Pancreas (tissue), 10 donors: Measurements from ENCODE around the gene CEMIP. TPM values are rescaled to one million over a fixed set of nuclear protein-coding genes. Genes with fewer than 3 reads are reported as not detected.

Experiments used
- ATAC-seq, 4 donors: fragments of 200-7000 bp; cut with Tn5 transposase; one replicate each; pipeline versions ENCODE4 v1.8.0 to v1.9.1; 2020; ENCODE audit warnings: mild to moderate bottlenecking in 4 of 4, moderate library complexity in 4 of 4
- DNase-seq, 6 donors: peaks; one replicate each; pipeline ENCODE4 v3.0.0-alpha.2; 2020
- FAIRE-seq: peaks from 2 replicates; lab custom pipeline; 2012; peaks lifted over from hg19 to GRCh38; lab: Jason Lieb, UNC
- H3K27ac ChIP-seq, 4 donors: fragments of 200-600 bp; sonication (generic); 1 replicate in 3 of 4; 2 replicates in 1 of 4; pipeline versions ENCODE4 v1.5.0 to v1.8.0; 2020
- H3K27me3 ChIP-seq, 4 donors: fragments of 200-600 bp; one replicate each; pipeline ENCODE4 v1.8.0; 2021
- H3K36me3 ChIP-seq, 3 donors: fragments of 200-600 bp; sonication (generic) in 1 of 3; one replicate each; pipeline versions ENCODE4 v1.5.0 to v1.8.0; 2020 to 2021
- H3K4me1 ChIP-seq, 3 donors: fragments of 200-600 bp; one replicate each; pipeline ENCODE4 v1.8.0; 2021
- H3K4me3 ChIP-seq, 4 donors: fragments of 200-600 bp; sonication (generic) in 2 of 4; one replicate each; pipeline versions ENCODE4 v1.5.0 to v1.8.0; 2020 to 2021
- H3K9me3 ChIP-seq, 4 donors: fragments of 200-600 bp; one replicate each; pipeline ENCODE4 v1.8.0; 2021
- CTCF ChIP-seq, 4 donors: fragments of 200-600 bp; sonication (generic) in 3 of 4; IDR thresholded peaks; one replicate each; pipeline versions ENCODE4 v1.5.0 to v1.8.0; 2021; ENCODE audit warnings: antibody characterized with exemption in 4 of 4
- WGBS, 2 donors: extraction: QIAGEN DNeasy Blood & Tissue Kit; methylation state at CpG; one replicate each; pipeline ENCODE4 v1.1.7; 2013; 5-methylcytosine and 5-hydroxymethylcytosine counted together
- intact Hi-C, 3 donors: fragments of 100-400 bp; cut with DNase I; formaldehyde crosslinking; loops; one replicate each; pipeline versions ENCODE4 v1.11.1 to v1.14.2; 2022
- polyA plus RNA-seq, 2 donors: library from polyadenylated mRNA; stranded (reverse); fragments of 200-250 nt; gene quantifications; one replicate each; pipeline ENCODE4 v1.2.3, GENCODE V29; 2013
- total RNA-seq, 6 donors: library from RNA; stranded (reverse); fragmentation: NEBNext Ultra II Directional in 4 of 6; extraction: Animal tissue kit (Norgen Biotek cat#: 25700) in 4 of 6; gene quantifications; one replicate each; pipeline versions ENCODE4 v1.2.1 to v1.2.4, GENCODE V29; 2021 to 2023
- donor health status: healthy with polysubstance abuse.
- donor health status: DM: no; HTN: no; CAD: no; lungs with moderate emphysema.
- donor health status: DM: no; HTN: no; CAD: no.
- donor health status: control.
- donor health status: control.
- donor health status: Bipolar disorder and iron deficiency.
- donor health status: DM: yes; HTN: yes; CAD: no.
- donor health status: DM: no; HTN: no; CAD: no.
- donor health status: DM: no; HTN: no; CAD: no.
- donor health status: DM: yes; HTN: yes; CAD: no.

CEMIP gene
- total and polyA plus RNA-seq, 8 donors, result 0.07 to 0.41 (median 0.12) TPM; not detected in 1

- Histone ChIP-seq H3K27me3 (no peaks in the 10 kb centered on the region), H3K36me3 (no peaks in the 10 kb centered on the region), H3K4me1 (no peaks in the 10 kb centered on the region), H3K27ac (no peak overlapping the region), H3K4me3 (no peak overlapping the region), H3K9me3 (no peaks in the 10 kb centered on the region)
- DNase-seq (no peak), FAIRE-seq (no peak), ATAC-seq (no peak)
- no peak for TF ChIP-seq CTCF (IDR thresholded peaks at IDR 0.05)
- WGBS, 2 donors, result 84 to 87% methylated on average over 3 of the region's 3 CpGs
- intact Hi-C loops, result no loop called here
These were observed 14.6 kb upstream of the CEMIP start for GRCh38 chr15:80764535-80764934.

GRCh38 chr15:80766275-80766674, 12.9 kb upstream of the CEMIP start:
- H3K9me3 ChIP-seq, result no peaks in the 10 kb centered on the region
- H3K36me3 ChIP-seq, result no peaks in the 10 kb centered on the region
- no peak for DNase-seq
- ATAC-seq, result no peak
- intact Hi-C loops, result no loop called here
- no peak overlapping the region for H3K27ac ChIP-seq
- 84 to 88% methylated on average over 3 of the region's 3 CpGs for WGBS, 2 donors
- TF ChIP-seq CTCF (IDR thresholded peaks at IDR 0.05), result no peak
- H3K4me3 ChIP-seq, result no peak overlapping the region
- H3K4me1 ChIP-seq, result no peaks in the 10 kb centered on the region
- no peak for FAIRE-seq
- H3K27me3 ChIP-seq, result no peaks in the 10 kb centered on the region

- Histone ChIP-seq H3K4me3 (no peak overlapping the region), H3K9me3 (no peaks in the 10 kb centered on the region), H3K27me3 (no peaks in the 10 kb centered on the region), H3K36me3 (no peaks in the 10 kb centered on the region), H3K27ac (no peak overlapping the region), H3K4me1 (no peaks in the 10 kb centered on the region)
- WGBS, 2 donors, result 78 to 88% methylated on average over 1 of the region's 1 CpG
- FAIRE-seq (no peak), DNase-seq (no peak), ATAC-seq (no peak)
- TF ChIP-seq CTCF (IDR thresholded peaks at IDR 0.05), result no peak
- intact Hi-C loops, result no loop called here
These were observed 11.0 kb upstream of the CEMIP start for GRCh38 chr15:80768158-80768557.

DNA sequence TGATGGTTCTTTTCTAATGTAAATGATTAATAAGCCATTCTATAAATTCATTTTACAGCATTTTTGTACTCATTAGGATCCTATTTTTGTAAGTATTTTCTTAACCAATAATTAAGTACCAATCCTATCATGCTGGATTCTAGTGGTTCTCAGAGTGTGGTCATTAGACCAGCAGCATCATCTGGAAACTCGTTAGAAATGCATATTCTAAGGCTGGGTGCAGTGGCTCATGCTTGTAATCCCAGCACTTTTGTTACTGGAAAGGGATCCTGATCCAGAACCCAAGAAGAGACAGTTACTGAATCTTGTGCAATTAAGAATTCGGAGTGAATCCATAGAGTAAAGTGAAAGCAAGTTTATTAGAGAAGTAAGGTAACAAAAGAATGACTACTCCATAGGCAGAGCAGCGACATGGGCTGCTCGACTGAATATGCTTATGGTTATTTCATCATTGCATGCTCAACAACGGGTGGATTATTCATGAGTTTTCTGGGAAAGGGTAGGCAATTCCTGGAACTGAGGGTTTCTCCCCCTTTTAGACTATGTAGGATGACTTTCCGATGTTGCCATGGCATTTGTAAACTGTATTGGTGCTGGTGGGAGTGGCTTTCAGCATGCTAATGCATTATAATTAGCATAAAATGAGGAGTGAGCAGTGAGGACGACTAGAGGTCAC, 9.9 kb upstream of the CEMIP start:
- ATAC-seq (no peak), FAIRE-seq (no peak), DNase-seq (no peak)
- 77 to 81% methylated on average over 7 of the region's 7 CpGs for WGBS, 2 donors
- TF ChIP-seq CTCF (IDR thresholded peaks at IDR 0.05), result no peak
- no peaks in the 10 kb centered on the region for H3K36me3 ChIP-seq
- intact Hi-C loops, result no loop called here
- no peaks in the 10 kb centered on the region for H3K4me1 ChIP-seq
- H3K27me3 ChIP-seq, result no peaks in the 10 kb centered on the region
- no peak overlapping the region for H3K27ac ChIP-seq
- no peak overlapping the region for H3K4me3 ChIP-seq
- no peaks in the 10 kb centered on the region for H3K9me3 ChIP-seq
